GM21529 (cell line): ENCODE measurements around the gene C1QTNF6.

ENCODE experiments used
- ATAC-seq: cut with Tn5 transposase; IDR thresholded peaks from one replicate; pipeline ENCODE4 v1.9.1; 2021; ENCODE audit not compliant: unreplicated experiment

The C1QTNF6 gene

GRCh38 chr22:37146507-37147180, 41.4 kb downstream of the C1QTNF6 start:
- no peak for ATAC-seq

- ATAC-seq, result no peak
Measured at GRCh38 chr22:37146051-37146385, 42.0 kb downstream of the C1QTNF6 start.

GRCh38 chr22:37145180-37146050, 42.6 kb downstream of the C1QTNF6 start:
- ATAC-seq, result no peak

GRCh38 chr22:37144180-37144554, 43.9 kb downstream of the C1QTNF6 start:
- no peak for ATAC-seq

- ATAC-seq, result no peak
Measured at GRCh38 chr22:37141971-37142370, 46.1 kb downstream of the C1QTNF6 start.

- ATAC-seq, result no peak
Measured at GRCh38 chr22:37141476-37141875, 46.6 kb downstream of the C1QTNF6 start.

- ATAC-seq, result no peak
Measured at GRCh38 chr22:37140686-37141323, 47.2 kb downstream of the C1QTNF6 start.

GRCh38 chr22:37139762-37140161, 48.3 kb downstream of the C1QTNF6 start:
- ATAC-seq, result no peak

- no peak for ATAC-seq
Measured at GRCh38 chr22:37138849-37139561, 49.0 kb downstream of the C1QTNF6 start.

GRCh38 chr22:37137903-37138665, 50.0 kb downstream of the C1QTNF6 start:
- ATAC-seq, result no peak

- no peak for ATAC-seq
Measured at GRCh38 chr22:37137131-37137530, 50.9 kb downstream of the C1QTNF6 start.

GRCh38 chr22:37135023-37135422, 53.0 kb downstream of the C1QTNF6 start:
- ATAC-seq, result no peak

- ATAC-seq, result no peak
Measured at GRCh38 chr22:37133304-37134018, 54.6 kb downstream of the C1QTNF6 start.

- no peak for ATAC-seq
Measured at GRCh38 chr22:37132773-37133172, 55.3 kb downstream of the C1QTNF6 start.
